NT2/D1 (cell line): ENCODE data around the gene FSTL1.

ENCODE experiments used
- DNase-seq: peaks from one replicate; pipeline ENCODE4 v3.0.0-alpha.2; 2011; ENCODE audit warnings: low read depth, low spot score
- H3K27me3 ChIP-seq: 2 replicates; pipeline ENCODE4 v1.6.0; 2011; ENCODE audit warnings: mild to moderate bottlenecking; ENCODE audit not compliant: insufficient read length, insufficient read depth
- H3K36me3 ChIP-seq: 2 replicates; pipeline ENCODE4 v1.6.1; 2011; ENCODE audit warnings: mild to moderate bottlenecking, low read length, mixed read lengths; ENCODE audit not compliant: insufficient read depth, insufficient read length
- H3K4me1 ChIP-seq: 2 replicates; pipeline ENCODE4 v1.5.1; 2011; ENCODE audit not compliant: insufficient read depth, insufficient read length
- H3K4me3 ChIP-seq: 2 replicates; pipeline ENCODE4 v1.5.1; 2011; ENCODE audit warnings: low read depth; ENCODE audit not compliant: insufficient read length
- H3K9ac ChIP-seq: 2 replicates; pipeline ENCODE4 v1.6.0; 2011; ENCODE audit warnings: low read depth; ENCODE audit not compliant: insufficient read length
- H3K9me3 ChIP-seq: 2 replicates; pipeline ENCODE4 v1.5.1; 2011; ENCODE audit warnings: mild to moderate bottlenecking, low read length; ENCODE audit not compliant: insufficient read depth
- SUZ12 ChIP-seq: IDR thresholded peaks from 2 replicates; pipeline ENCODE4 v1.6.1; 2011; ENCODE audit not compliant: insufficient read length, insufficient read depth; ENCODE audit errors: extremely low read depth
- YY1 ChIP-seq: IDR thresholded peaks from 2 replicates; pipeline ENCODE4 v1.6.1; 2011; ENCODE audit not compliant: insufficient read length, insufficient read depth
- ZNF274 ChIP-seq: IDR thresholded peaks from 2 replicates; pipeline ENCODE4 v1.6.1; 2011; ENCODE audit warnings: mild to moderate bottlenecking, low read depth, low read length

The FSTL1 gene

GRCh38 chr3:120423432-120423831, 27.4 kb downstream of the FSTL1 start:
- no peaks in the 10 kb centered on the region for H3K27me3 ChIP-seq
- no peak overlapping the region for H3K9ac ChIP-seq
- peaks cover 3% of the 10 kb centered on the region for H3K4me1 ChIP-seq
- no peak overlapping the region for H3K4me3 ChIP-seq
- DNase-seq: no peak
- H3K9me3 ChIP-seq: no peaks in the 10 kb centered on the region
- TF ChIP-seq YY1 (no peak), ZNF274 (no peak), SUZ12 (no peak)
- H3K36me3 ChIP-seq: peaks cover 62% of the 10 kb centered on the region

- Histone ChIP-seq H3K4me3 (no peak overlapping the region), H3K9me3 (no peaks in the 10 kb centered on the region), H3K4me1 (peaks cover 3% of the 10 kb centered on the region), H3K9ac (no peak overlapping the region), H3K36me3 (peaks cover 53% of the 10 kb centered on the region), H3K27me3 (no peaks in the 10 kb centered on the region)
- no peak for TF ChIP-seq SUZ12
- no peak for TF ChIP-seq YY1
- no peak for TF ChIP-seq ZNF274
- no peak for DNase-seq
These were observed 28.9 kb downstream of the FSTL1 start for GRCh38 chr3:120421926-120422325.

GRCh38 chr3:120420928-120421551, 29.8 kb downstream of the FSTL1 start:
- H3K9ac ChIP-seq: no peak overlapping the region
- no peaks in the 10 kb centered on the region for H3K27me3 ChIP-seq
- 0 out of 2 replicates have a peak, but pooled peaks cover 3% of the 10 kb centered on the region for H3K9me3 ChIP-seq
- no peak for DNase-seq
- H3K4me3 ChIP-seq: no peak overlapping the region
- H3K36me3 ChIP-seq: peaks cover 54% of the 10 kb centered on the region
- H3K4me1 ChIP-seq: peaks cover 3% of the 10 kb centered on the region
- TF ChIP-seq ZNF274 (no peak), YY1 (no peak), SUZ12 (no peak)

GRCh38 chr3:120420360-120420759, 30.4 kb downstream of the FSTL1 start:
- DNase-seq: no peak

GRCh38 chr3:120419797-120420196, 31.0 kb downstream of the FSTL1 start:
- DNase-seq: no peak
- peaks cover 15% of the 10 kb centered on the region for H3K9me3 ChIP-seq
- TF ChIP-seq YY1 (no peak), ZNF274 (no peak), SUZ12 (no peak)
- no peak overlapping the region for H3K4me3 ChIP-seq
- H3K36me3 ChIP-seq: peaks cover 53% of the 10 kb centered on the region
- peaks cover 3% of the 10 kb centered on the region for H3K4me1 ChIP-seq
- no peaks in the 10 kb centered on the region for H3K27me3 ChIP-seq
- H3K9ac ChIP-seq: no peak overlapping the region

More at GRCh38 chr3:120420360-120420759, 30.4 kb downstream of the FSTL1 start:
- peaks cover 3% of the 10 kb centered on the region for H3K4me1 ChIP-seq
- peaks cover 10% of the 10 kb centered on the region for H3K9me3 ChIP-seq
- H3K36me3 ChIP-seq: peaks cover 55% of the 10 kb centered on the region
- TF ChIP-seq ZNF274 (no peak), SUZ12 (no peak), YY1 (no peak)
- no peak overlapping the region for H3K4me3 ChIP-seq
- no peaks in the 10 kb centered on the region for H3K27me3 ChIP-seq
- no peak overlapping the region for H3K9ac ChIP-seq

GRCh38 chr3:120418866-120419490, 31.8 kb downstream of the FSTL1 start:
- TF ChIP-seq SUZ12 (no peak), ZNF274 (no peak), YY1 (no peak)
- Histone ChIP-seq H3K27me3 (no peaks in the 10 kb centered on the region), H3K4me3 (no peak overlapping the region), H3K4me1 (peaks cover 3% of the 10 kb centered on the region), H3K9me3 (peaks cover 15% of the 10 kb centered on the region), H3K9ac (no peak overlapping the region), H3K36me3 (peaks cover 45% of the 10 kb centered on the region)
- DNase-seq: peak; percentile 27

- DNase-seq: no peak
- TF ChIP-seq ZNF274: no peak
- TF ChIP-seq SUZ12: no peak
- TF ChIP-seq YY1: no peak
- Histone ChIP-seq H3K27me3 (no peaks in the 10 kb centered on the region), H3K36me3 (peaks cover 41% of the 10 kb centered on the region), H3K4me3 (no peak overlapping the region), H3K9me3 (peaks cover 15% of the 10 kb centered on the region), H3K4me1 (peaks cover 3% of the 10 kb centered on the region), H3K9ac (no peak overlapping the region)
These were observed 32.3 kb downstream of the FSTL1 start for GRCh38 chr3:120418446-120418845.
